HG02870 (cell line): ENCODE data around the gene ASPG.

Experiments
- ATAC-seq: cut with Tn5 transposase; IDR thresholded peaks from one replicate; pipeline ENCODE4 v1.9.1; 2021; ENCODE audit warnings: mild to moderate bottlenecking, moderate library complexity; ENCODE audit not compliant: unreplicated experiment

ASPG gene

DNA sequence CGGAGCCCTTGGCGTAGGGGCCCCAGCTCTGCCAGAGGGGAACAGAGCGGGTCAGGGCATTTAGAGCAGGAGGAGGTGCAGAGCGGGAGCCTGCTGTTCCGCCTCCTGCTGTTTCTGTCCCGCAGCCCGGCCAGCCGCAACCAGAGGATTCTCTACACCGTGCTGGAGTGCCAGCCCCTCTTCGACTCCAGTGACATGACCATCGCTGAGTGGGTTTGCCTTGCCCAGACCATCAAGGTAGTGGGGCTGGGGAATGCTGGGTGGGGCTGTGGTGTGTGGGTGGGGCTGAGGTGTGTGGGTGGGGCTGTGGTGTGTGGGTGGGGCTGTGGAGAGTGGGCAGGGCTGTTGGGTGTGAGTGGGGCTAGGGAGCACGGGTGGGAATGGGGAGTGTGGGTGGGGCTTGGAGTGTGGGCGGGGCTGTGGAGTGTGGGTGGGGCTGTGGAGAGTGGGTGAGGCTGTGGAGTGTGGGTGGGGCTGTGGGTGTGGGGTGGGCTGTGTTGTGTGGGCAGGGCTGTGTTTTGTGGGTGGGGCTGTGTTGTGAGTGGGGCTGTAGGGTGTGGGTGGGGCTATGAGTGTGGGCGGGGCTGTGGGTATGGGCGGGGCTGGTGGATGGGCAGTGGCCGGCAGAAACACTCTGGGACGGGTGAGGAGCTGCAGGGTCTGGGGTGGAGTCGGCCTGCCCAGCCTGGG is 8.0 kb downstream of the ASPG start:
- ATAC-seq, result no peak

DNA sequence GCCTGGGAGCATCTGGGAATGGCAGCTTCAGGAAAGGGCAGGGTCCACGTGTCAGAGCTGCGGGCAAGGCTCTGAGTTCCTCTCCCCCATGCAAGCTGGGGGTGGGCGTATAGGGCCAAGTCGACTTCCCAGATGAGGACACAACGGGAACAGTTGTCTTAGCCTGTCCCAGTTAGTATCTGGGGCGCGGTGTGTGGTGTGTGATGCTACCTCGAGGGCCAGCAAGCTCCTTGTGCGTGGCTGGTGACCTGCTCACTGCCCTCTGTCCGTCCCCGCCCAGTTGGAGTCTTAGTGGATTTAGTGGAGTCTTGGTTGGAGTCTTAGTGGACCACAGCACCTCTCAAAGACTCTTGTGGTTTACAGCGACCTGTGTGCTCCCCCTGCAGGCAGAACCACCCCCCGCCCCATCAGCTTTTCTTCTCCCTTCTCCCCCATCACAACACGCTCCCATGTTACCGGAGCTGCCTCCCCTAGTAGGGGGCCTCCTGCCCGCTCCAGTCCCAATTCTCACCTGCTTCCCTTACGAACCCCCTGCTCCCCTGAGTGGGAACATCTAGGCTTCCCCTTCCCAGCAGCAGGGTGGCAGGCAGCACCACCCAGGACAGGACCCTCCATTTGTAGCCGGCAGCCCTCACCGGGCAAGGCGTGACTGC is 8.7 kb downstream of the ASPG start:
- ATAC-seq, result no peak

DNA sequence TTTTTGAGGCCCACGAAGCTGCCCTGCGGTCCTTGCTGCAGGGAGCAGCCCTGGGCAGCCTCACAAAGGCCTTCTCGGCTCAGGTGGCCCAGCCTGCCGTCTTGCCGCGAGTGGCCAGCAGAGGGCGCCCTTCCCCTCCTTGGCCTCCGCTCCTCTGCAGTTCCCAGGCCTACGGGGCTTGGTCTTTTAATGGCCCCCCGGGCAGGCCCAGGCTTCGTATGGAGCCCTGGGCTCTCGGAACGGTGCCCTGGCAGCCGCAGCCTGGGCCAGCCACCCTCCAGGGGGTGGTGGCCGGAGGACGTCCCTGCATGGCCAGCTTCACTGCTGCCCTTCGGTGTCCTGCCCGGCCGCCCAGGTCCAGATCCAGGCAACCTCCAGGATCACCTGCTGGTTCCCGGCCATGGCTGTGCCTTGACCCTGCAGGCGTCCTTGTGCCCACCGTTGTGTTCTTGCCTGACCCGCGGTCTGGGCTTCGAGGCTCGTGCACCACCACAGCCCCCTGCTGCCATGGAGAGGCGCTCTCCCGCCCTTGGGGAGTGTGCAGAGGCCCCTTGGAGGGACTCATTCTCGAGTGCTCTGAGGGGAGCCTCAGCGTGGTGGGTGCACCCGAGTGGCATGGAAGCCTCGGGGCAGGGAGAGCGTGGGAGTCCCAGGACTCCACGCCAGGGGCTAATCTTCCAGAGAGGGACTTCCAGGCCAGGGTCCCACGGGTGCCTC is 9.4 kb downstream of the ASPG start:
- ATAC-seq, result no peak

DNA sequence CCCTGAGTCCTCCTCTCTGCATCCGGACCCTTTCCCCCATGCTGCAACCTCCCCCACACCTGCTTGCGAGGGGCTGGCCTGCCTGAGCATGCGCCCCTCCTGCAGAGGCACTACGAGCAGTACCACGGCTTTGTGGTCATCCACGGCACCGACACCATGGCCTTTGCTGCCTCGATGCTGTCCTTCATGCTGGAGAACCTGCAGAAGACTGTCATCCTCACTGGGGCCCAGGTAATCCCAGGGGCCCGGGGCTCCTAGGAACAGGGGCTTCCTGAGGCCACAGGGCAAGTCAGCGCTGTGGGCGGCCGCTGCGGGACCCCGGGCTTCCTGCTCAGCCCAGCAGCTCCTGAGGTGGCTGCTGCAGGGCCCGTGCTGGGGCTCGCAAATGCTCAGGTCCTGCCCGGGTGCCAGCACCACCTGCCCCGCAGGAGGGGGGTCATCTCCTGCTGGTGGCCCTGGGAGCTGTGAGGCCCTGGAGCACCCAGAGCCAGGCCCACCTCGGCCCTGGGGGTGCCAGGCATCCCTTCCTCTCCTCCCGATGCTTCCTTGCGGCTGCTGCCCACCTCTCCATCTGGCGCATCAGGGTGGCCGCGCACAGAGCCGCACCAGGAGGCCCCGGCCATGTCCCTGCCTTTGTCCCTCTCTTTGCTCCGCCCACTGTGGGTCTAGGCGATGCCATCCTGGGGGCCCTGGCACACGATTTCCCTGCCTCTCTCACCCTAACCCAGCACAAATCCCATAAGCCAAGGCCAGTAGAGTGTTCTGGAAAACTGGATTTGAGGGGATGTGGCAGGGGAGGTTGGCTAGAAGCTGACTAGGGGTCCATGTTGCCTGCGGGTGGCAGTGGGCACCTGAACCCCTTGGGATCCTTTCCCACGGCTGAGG is 10.2 kb downstream of the ASPG start:
- no peak for ATAC-seq

DNA sequence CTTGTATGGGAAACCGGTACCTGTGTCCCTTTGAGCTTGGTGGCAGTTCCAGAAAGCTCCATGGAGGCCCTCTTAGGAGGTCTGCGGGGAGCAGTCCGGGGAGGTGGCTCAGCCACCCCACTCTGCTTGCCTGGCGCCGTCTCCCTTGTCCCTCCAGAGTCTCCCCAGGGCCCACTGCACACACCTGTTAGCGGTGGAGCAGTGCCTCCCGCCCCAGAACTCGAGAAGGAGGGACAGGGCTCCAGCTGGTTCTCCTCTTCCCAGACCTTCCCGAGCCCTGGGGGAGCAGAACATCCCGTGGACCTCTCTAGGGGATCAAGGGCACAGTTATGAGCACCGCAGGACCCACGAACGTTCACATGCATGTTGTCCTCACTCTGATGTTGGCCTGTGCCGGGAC is 10.8 kb downstream of the ASPG start:
- no peak for ATAC-seq

DNA sequence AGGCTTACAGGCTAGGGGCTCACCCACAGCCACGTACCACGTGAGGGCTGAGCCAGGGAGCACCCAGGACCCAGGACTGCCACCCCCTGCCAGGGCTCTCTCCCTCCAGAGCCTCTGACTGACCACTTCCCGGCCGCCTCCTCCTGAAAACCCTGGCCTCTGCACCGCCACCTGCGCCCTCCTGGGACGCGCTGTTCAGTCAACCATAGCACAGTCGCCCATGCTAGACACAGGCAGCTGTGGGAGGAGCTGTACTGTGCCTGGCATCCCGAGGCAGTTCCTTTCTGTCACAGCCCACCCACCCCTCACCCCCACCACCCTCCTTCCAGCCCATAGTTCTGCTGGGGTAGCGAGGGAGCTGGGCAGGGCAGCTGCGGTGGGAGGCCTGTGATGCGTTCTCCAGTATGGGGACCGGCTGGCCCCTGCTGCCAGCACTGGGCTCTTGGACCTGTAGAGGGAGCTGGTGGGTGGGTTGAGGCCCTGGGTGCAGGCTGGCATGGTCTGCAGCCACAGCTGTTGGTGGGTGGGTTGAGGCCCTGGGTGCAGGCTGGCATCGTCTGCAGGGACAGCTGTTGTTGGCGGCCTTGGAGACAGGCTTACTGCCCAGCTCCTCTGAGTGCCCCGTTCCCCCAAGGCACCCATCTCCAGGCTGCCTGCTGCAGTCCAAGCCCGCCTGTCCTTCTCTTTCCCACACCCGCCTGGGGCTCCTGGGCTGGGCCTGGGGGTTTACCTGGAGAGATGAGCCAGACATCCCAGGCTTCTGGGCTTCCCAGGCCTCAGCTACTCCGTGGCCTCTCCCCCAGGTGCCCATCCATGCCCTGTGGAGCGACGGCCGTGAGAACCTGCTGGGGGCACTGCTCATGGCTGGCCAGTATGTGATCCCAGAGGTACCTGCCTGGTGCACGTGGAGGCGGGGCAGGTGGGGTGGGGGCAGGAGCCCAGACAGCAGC is 11.5 kb downstream of the ASPG start:
- no peak for ATAC-seq

DNA sequence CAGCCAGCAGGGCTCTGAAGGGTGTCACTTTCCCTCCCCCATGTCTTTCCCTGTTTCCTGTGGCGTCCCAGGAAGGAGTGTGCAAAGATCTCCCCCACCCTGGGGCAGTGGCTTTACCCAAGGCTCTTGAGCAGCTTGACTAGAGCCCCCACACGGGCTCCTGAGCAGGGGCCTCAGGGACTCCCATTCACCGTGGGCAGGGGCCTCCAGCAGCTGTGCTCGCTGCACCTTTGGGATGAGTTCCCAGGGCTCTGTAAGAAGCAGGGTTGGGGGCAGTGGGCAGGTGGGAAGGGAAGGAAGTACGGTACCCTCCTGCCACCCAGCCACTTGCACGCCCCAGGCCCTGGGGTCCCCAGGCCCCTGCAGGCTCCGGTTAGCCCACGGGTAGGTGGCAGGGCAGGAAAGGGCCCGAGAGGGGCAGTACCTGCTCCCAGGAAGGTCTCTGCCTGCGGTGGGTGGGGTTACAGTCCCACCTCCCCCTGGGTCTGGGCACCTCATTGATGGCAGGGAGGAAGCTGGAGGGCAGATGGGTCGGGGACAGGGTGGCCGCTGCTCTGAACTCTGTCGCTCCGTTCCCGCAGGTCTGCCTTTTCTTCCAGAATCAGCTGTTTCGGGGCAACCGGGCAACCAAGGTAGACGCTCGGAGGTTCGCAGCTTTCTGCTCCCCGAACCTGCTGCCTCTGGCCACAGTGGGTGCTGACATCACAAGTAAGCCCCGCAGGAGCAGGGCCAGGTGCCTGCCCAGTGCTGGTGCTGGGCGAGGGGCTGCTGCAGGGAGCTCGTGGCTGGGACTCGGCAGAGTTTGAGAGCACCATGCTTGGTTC is 13.0 kb downstream of the ASPG start:
- no peak for ATAC-seq

DNA sequence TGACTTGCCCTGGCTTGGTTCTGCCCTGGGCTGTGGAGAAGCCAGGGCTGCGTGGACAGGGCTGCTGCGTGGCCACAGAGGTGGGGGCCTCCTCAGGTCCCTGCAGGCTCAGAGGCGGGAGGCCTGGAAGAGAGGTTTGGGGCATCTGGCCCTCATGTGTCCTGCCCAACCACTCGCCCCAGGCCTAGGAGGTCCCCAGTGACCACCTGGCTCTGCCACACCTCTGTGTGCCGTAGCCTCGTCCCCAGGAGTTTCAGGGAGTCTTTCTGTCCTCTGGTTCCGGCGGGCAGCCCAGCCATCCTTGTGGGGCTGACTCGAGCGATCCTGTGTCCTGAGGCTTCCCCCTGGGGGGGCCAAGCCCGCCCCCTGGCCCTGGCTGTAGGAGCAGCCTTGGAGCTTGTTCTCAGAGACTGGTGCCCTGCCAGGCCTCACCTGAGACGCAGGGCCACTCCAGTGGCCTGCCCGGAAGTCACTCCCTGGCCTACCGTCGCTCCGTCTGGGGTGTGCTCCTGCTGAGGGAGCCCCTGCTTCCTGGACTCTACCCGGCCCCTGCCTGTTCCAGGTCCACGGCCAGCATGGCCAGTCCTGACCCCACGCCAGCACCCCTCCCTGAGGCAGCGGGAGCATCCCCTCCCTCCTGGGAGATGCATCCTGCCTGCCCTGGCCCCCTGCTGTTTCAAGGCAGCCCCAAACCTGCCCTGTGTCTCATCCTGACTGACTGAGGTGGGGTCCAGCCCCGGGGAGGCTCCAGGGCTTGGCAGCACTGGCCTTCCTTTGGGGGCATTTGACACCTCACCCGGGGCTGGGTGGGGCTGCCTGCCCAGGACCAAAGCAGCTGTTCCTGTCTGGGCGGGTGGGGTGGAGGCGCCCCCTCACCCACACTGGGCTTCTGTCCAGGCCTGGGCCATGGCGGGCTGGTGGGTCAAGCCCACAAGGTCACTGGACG is 13.9 kb downstream of the ASPG start:
- no peak for ATAC-seq

DNA sequence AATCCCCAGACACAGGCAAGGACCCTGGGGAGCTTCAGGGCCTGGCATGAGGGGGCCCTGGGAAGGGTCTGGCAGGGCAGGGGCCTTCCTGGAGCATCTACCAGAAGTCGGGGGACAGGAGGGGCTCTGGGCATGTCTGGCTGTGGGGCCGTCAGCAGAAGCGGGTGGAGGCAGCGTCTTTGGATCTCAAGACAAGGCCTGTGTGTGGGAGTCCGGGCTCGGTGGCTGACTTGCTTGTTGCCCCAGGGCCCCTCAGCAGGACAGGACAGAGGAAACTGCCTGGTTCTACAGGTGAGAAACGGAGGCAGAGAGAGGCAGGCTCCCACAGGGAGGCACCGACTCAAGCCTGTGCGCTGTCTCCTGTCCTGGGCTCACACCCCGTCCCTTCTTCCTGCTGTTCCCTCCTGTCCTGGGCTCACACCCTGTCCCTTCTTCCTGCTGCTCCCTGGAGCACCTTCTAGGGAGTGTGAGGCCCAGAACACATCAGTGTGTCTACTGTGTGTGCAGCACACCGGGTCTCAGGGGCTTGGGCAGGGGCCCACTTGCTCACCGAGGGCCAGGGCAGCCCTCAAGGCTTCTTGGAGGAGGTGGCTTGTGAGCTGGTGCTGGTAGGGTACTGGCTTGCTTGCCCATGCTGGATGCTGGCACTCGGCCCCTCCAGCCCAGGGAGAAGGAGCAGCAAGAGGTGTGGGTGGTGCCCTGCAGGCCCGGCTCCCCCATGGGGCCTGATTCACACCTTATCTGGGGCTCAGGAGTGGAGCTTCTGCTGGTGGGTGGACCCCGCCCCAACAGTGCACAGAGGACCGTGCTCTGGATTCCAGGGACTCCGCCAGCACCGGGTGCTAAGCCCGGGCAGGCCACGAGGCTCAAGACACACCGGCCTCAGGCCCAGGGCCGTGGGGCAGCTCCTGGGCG is 14.9 kb downstream of the ASPG start:
- no peak for ATAC-seq

DNA sequence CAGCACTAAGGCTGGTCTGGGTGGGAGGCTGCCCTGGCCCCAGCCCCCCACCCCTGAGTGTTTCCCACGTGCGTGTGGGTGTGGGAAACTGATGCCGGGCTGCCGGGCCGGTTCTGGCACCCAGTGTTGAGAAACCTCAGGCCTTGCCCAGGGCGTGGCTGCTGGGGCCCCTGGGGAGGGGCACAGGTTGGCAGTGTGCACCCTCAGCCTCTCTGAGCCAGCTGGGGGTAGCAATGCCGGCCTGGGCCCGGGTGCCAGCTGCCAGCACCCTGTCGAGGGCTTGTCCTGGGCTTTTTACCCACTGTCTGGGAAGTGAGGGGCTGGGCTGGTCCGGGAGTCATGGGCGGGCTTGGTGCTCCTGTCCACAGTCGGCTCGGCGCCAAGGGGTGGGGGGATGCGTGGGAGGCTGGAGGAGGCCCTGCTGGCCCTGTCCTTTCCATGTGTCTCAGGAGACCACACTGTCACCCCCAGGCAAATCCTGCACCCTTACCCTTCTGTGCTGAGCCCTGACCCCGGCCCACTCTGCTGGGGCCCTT is 15.7 kb downstream of the ASPG start:
- no peak for ATAC-seq

DNA sequence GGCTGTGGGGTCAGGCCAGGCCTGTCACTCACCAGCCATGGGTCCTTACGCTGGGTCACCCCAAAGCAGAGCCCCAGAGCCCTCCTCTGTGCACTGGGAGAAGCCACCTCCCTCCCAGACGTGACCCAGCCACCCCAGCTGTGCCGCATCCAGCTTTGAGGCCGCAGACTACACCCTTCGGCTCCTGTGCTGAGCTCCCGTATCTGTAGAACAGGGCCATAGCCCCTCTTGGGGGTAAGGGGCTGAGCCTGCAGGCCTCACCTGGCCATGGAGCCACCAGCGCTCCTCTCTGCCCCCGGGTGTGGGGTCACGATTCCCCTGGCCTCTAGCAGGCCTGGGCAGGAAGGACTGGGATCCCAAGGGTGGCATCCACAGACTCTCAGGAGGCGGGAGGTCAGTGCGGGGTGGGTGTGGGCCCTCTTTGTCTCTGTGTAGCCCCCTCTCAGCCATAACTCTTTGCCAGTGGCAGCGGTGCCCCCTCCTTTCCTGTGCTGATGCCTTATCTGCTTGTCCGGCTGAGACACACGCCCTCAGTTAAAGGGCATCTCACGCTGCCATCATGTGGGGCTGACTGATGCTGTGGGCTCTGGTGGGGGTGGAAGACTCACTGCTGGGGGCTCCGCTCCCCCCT is 16.3 kb downstream of the ASPG start:
- no peak for ATAC-seq

DNA sequence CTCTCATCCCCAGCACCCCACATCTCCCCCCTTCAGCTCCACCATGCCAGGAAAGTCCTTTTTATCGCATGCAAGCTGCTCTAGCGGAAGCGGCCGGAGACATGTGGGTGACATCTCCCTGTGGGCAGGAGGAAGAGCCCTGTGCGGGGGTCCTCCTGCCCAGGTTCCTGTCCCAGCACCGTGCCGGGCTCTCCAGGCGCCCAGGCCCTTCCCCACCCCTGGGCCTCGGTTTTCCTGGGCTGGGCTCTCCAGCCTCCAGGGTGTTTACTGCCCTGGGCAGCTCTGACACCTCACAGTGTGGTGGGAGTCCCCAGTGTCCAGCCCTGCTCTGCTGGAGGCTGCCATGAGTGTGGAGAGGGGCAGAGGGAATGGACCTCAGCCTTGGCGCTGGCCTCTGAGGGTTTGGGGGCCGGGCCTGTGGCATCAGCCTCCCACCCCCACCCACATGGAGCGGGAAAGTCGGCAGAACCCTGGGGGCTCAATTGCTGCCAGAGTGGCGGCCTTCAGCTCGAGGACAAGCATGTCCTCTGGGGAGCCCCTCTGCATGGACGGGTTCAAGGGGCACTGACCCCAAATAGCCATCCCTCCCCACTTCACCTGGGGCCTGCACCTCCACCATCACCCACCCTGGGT is 16.9 kb downstream of the ASPG start:
- ATAC-seq, result no peak

DNA sequence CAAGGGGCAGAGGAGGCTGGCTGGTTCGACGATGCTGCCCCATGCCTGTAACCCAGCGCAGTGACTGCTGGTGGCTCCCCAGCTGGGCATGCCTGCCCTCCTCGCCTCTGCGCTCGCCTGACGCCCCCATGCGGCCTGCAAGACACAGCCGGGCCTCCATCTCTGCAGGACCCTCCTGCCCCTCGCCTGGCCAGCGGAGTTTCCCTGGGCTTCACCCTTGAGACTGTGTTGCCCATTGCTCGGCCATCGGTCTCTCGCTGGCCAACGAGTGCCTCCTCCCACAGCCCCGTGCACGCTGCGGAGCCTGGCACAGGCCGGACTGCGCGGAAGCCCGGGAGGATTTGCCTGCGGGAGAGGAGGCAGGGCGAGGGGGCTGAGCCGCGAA is 17.6 kb downstream of the ASPG start:
- ATAC-seq, result no peak

DNA sequence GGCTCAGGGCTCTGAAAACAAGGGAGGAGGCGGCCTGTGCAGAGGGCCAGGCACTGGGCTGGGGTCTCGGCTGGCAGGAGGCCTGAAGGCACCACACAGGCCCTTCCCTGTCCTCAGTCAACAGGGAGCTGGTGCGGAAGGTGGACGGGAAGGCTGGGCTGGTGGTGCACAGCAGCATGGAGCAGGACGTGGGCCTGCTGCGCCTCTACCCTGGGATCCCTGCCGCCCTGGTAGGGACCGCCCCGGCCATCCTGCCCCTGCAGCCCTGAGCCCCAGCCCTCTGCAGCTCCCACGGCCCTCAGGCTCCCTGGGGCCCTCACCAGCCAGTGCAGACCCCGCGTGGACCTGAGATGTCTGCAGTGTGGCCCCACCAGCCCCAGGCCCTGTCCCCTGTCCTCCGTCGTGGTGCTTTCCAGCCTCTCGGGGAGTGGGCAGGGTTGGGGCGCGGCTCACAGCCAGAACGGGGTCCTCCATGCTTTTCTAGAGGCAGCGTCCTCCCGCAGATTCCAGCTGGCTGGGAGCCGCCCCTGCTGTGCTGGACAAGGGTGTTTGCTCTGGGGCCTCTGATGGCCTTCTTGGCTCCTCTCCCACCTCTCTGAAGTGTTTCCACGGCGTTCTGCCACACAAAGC is 18.1 kb downstream of the ASPG start:
- no peak for ATAC-seq

DNA sequence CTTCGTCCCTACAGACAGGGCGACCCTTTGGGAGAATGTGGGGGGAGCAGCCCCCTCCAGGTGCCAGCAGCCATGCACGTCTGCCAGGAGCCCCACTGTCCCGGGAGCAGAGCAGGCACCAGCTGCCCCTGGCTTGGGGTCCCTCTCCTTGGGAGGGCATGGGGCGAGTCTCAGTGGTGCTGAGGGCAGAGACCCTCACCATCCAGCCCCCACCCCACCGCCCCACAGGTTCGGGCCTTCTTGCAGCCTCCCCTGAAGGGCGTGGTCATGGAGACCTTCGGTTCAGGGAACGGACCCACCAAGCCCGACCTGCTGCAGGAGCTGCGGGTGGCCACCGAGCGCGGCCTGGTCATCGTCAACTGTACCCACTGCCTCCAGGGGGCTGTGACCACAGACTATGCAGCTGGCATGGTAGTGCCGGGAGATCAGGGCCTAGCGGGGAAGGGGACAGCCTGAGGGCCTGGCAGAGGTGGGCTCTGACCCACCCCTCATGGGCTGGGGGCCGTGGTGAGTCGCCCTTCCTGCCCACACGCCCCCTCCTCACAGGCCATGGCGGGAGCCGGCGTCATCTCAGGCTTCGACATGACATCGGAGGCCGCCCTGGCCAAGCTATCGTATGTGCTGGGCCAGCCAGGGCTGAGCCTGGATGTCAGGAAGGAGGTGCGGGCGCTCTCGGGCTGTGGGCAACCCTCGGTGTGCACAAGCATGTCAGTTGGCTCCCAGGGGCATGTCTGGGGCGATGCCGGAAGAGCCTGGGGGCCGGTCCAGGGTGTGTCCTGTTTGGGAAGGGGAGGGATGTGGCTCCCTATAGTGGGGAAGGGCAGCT is 18.8 kb downstream of the ASPG start:
- ATAC-seq, result no peak
